Activated T-cell treated with anti-CD3 and anti-CD28 coated beads for 48 hours (primary cell): ENCODE measurements around the gene STARD5.
"Not testable (repeated sequence)": the region's sequence is repeated elsewhere in the genome, so short reads cannot be mapped to it uniquely, and the experiment has no call there.

ENCODE experiments used
- DNase-seq: peaks from one replicate; pipeline ENCODE4 v3.0.0-alpha.2; 2020; ENCODE audit warnings: low read depth

STARD5 gene

GRCh38 chr15:81323944-81324881 is at the start of gene STARD5:
Gene STARD5 (minus strand): TSS chr15:81324141. CDS start chr15:81324099, 42 bp downstream.
- DNase-seq = peak; percentile 98

GRCh38 chr15:81373176-81373575 is 49.2 kb upstream of the STARD5 start:
- no peak for DNase-seq

GRCh38 chr15:81372575-81372974 is 48.6 kb upstream of the STARD5 start:
- no peak for DNase-seq

GRCh38 chr15:81363718-81364500 is 40.0 kb upstream of the STARD5 start:
- no peak for DNase-seq

- DNase-seq = no peak
Observed at GRCh38 chr15:81363276-81363675, 39.3 kb upstream of the STARD5 start.

GRCh38 chr15:81362790-81363189 is 38.8 kb upstream of the STARD5 start:
- no peak for DNase-seq

- no peak for DNase-seq
Observed at GRCh38 chr15:81361891-81362290, 38.0 kb upstream of the STARD5 start.

GRCh38 chr15:81360491-81360890 is 36.5 kb upstream of the STARD5 start:
- no peak for DNase-seq

- DNase-seq = no peak
Observed at GRCh38 chr15:81358248-81358647, 34.3 kb upstream of the STARD5 start.

GRCh38 chr15:81357180-81357686 is 33.3 kb upstream of the STARD5 start:
- no peak for DNase-seq

GRCh38 chr15:81356252-81356651 is 32.3 kb upstream of the STARD5 start:
- no peak for DNase-seq

GRCh38 chr15:81351651-81352050 is 27.7 kb upstream of the STARD5 start:
- no peak for DNase-seq

- DNase-seq = no peak
Observed at GRCh38 chr15:81349271-81349670, 25.3 kb upstream of the STARD5 start.

- DNase-seq = not testable (repeated sequence)
Observed at GRCh38 chr15:81348691-81349090, 24.8 kb upstream of the STARD5 start.

GRCh38 chr15:81347910-81348309 is 24.0 kb upstream of the STARD5 start:
- DNase-seq = no peak

- DNase-seq = no peak
Observed at GRCh38 chr15:81346611-81347010, 22.7 kb upstream of the STARD5 start.

GRCh38 chr15:81343371-81343770 is 19.4 kb upstream of the STARD5 start:
- no peak for DNase-seq

GRCh38 chr15:81341351-81341750 is 17.4 kb upstream of the STARD5 start:
- DNase-seq = no peak

- no peak for DNase-seq
Observed at GRCh38 chr15:81339851-81340250, 15.9 kb upstream of the STARD5 start.

- no peak for DNase-seq
Observed at GRCh38 chr15:81339321-81339720, 15.4 kb upstream of the STARD5 start.

- DNase-seq = no peak
Observed at GRCh38 chr15:81338170-81339007, 14.4 kb upstream of the STARD5 start.

- no peak for DNase-seq
Observed at GRCh38 chr15:81337713-81338157, 13.8 kb upstream of the STARD5 start.
